HepG2 (cell line): ENCODE measurements around the gene ENTPD5. TPM values are rescaled to one million over a fixed set of nuclear protein-coding genes. Genes with fewer than 3 reads are reported as not detected.

ENCODE experiments used
- ATAC-seq: fragments of 200-7000 bp; cut with Tn5 transposase; 3 replicates; pipeline ENCODE4 v1.9.1; 2020; ENCODE audit warnings: mild to moderate bottlenecking, moderate library complexity
- BruUV-seq: library from RNA; stranded (reverse); fragments of 400-500 nt; replicated peaks from 2 replicates; lab custom pipeline; 2021; lab: Mats Ljungman, UMichigan
- CTCF ChIA-PET: fragments of 300-600 bp; formaldehyde crosslinking; extraction: SDS; loops from one replicate; lab custom pipeline; 2021; ENCODE audit warnings: low total read pairs, inconsistent platforms, low intra/inter-chr PET ratio; lab: Yijun Ruan, JAX
- POLR2A ChIA-PET: fragments of 350-600 bp; sonication (Branson Sonifier 250); formaldehyde crosslinking; loops from one replicate; lab custom pipeline; 2020; ENCODE audit warnings: antibody characterized with exemption, inconsistent platforms; lab: Yijun Ruan, JAX
- DNase-seq: peaks from one replicate; pipeline ENCODE4 v3.0.0-alpha.2; 2015; ENCODE audit warnings: low spot score
- FAIRE-seq: peaks from 3 replicates; lab custom pipeline; 2011; peaks lifted over from hg19 to GRCh38; lab: Jason Lieb, UNC
- H2AFZ ChIP-seq: one replicate; pipeline ENCODE4 v1.6.1; 2011; ENCODE audit warnings: low read length, inconsistent platforms
- H3K27ac ChIP-seq: fragments of 300-600 bp; 3 replicates; pipeline ENCODE4 v1.8.0; 2011; ENCODE audit warnings: mixed run types, mild to moderate bottlenecking, mixed read lengths, low read length, inconsistent platforms; ENCODE audit not compliant: insufficient read depth; ENCODE audit errors: extremely low read length
- H3K27me3 ChIP-seq, 2 experiments: fragments of 200-600 bp in 1 of 2; 2 replicates in 1 of 2; 3 replicates in 1 of 2; pipeline versions ENCODE4 v1.6.0 to v1.8.0; 2011; ENCODE audit warnings: low read length in 2 of 2, mild to moderate bottlenecking in 2 of 2, moderate library complexity in 2 of 2, inconsistent platforms in 1 of 2; ENCODE audit not compliant: insufficient read depth in 2 of 2, control insufficient read depth in 1 of 2
- H3K36me3 ChIP-seq, 2 experiments: fragments of 200-600 bp in 1 of 2; replicated peaks in 1 of 2; 2 replicates in 1 of 2; 3 replicates in 1 of 2; pipeline versions ENCODE4 v1.5.1 to v1.8.0; 2011; ENCODE audit warnings: low read length in 2 of 2, inconsistent platforms in 1 of 2; ENCODE audit not compliant: insufficient read depth in 2 of 2, control insufficient read depth in 1 of 2
- H3K4me1 ChIP-seq: 2 replicates; pipeline ENCODE4 v1.5.1; 2012; ENCODE audit warnings: low read length, inconsistent platforms; ENCODE audit not compliant: insufficient read depth
- H3K4me2 ChIP-seq: 2 replicates; pipeline ENCODE4 v1.6.0; 2011; ENCODE audit warnings: low read depth, low read length, inconsistent platforms
- H3K4me3 ChIP-seq, 3 experiments: fragments of 200-600 bp in 1 of 3; sonication (generic), shearing (Covaris generic) in 1 of 3; replicated peaks in 1 of 3; 2 replicates each; pipeline ENCODE4 v1.5.1; 2011 to 2016; ENCODE audit warnings: low read length in 3 of 3, inconsistent platforms in 2 of 3, low read depth in 2 of 3, mild to moderate bottlenecking in 2 of 3, control low read depth in 1 of 3, mixed read lengths in 1 of 3; ENCODE audit not compliant: insufficient read depth in 1 of 3
- H3K79me2 ChIP-seq: one replicate; pipeline ENCODE4 v1.6.1; 2011; ENCODE audit warnings: low read length, inconsistent platforms; ENCODE audit not compliant: insufficient read depth
- H3K9ac ChIP-seq: 2 replicates; pipeline ENCODE4 v1.6.0; 2011; ENCODE audit warnings: mild to moderate bottlenecking, low read depth, low read length, inconsistent platforms; ENCODE audit not compliant: insufficient read depth
- H3K9me3 ChIP-seq: 2 replicates; pipeline ENCODE4 v1.5.1; 2012; ENCODE audit warnings: mild to moderate bottlenecking, low read length
- H4K20me1 ChIP-seq: 2 replicates; pipeline ENCODE4 v1.6.0; 2011; ENCODE audit warnings: inconsistent platforms, mild to moderate bottlenecking, low read length, moderate library complexity; ENCODE audit not compliant: insufficient read depth
- GTF2F1 ChIP-seq: fragments of 150-350 bp; IDR thresholded peaks from 2 replicates; pipeline ENCODE4 v1.6.1; 2014; ENCODE audit warnings: low read length
- MIER2 ChIP-seq: IDR thresholded peaks from 2 replicates; pipeline ENCODE4 v1.6.1; 2016; ENCODE audit warnings: missing biosample characterization, missing genetic modification reagents
- ZBTB10 ChIP-seq: sonication (generic); formaldehyde crosslinking; IDR thresholded peaks from 2 replicates; pipeline ENCODE4 v1.4.0; 2020; ENCODE audit warnings: missing genetic modification reagents, borderline replicate concordance
- ZNF18 ChIP-seq: sonication (generic); formaldehyde crosslinking; IDR thresholded peaks from 2 replicates; pipeline ENCODE4 v1.8.0; 2022; ENCODE audit warnings: mild to moderate bottlenecking, missing genetic modification reagents; ENCODE audit not compliant: insufficient replicate concordance
- ZNF788 ChIP-seq: sonication (generic); formaldehyde crosslinking; IDR thresholded peaks from 2 replicates; pipeline ENCODE4 v1.5.0; 2020; ENCODE audit warnings: mild to moderate bottlenecking, missing genetic modification reagents, borderline replicate concordance
- ZNF883 ChIP-seq: sonication (generic); formaldehyde crosslinking; IDR thresholded peaks from 2 replicates; pipeline ENCODE4 v1.5.1; 2020; ENCODE audit warnings: mild to moderate bottlenecking, missing genetic modification reagents; ENCODE audit errors: not compliant biosample characterization
- WGBS: methylation state at CpG from one replicate; pipeline ENCODE4 v1.1.6; 2017; ENCODE audit warnings: low lambda C conversion rate; 5-methylcytosine and 5-hydroxymethylcytosine counted together
- in situ Hi-C: cut with HindIII; loops from 2 replicates; pipeline ENCODE4 v1.10.0; 2017; ENCODE audit warnings: low pct_unique_long_range_greater_than_20kb; ENCODE audit not compliant: extremely low pct_ligation_motif_present
- intact Hi-C: fragments of 100-400 bp; cut with micrococcal nuclease; formaldehyde crosslinking; loops from one replicate; pipeline ENCODE4 v1.10.0; 2022; ENCODE audit not compliant: unreplicated experiment
- polyA plus RNA-seq, 8 experiments: library from polyadenylated mRNA; depleted of rRNA in 3 of 8; stranded (reverse) in 7 of 8; unstranded in 1 of 8; fragments of >200 nt; fragmentation: Illumina TruSeq in 4 of 8; extraction: Trizol in 4 of 8; gene quantifications; 2 replicates each; pipeline versions ENCODE4 v1.2.1 to v1.2.3, GENCODE V29; 2011 to 2016; ENCODE audit warnings: low read depth in 4 of 8, missing spikeins in 1 of 8, mixed read lengths in 1 of 8; ENCODE audit not compliant: insufficient read depth in 1 of 8
- total RNA-seq, 5 experiments: library from RNA; depleted of rRNA; stranded (reverse); fragments of >200 nt; fragmentation: Illumina TruSeq; extraction: Trizol; gene quantifications; 2 replicates each; pipeline ENCODE4 v1.2.3, GENCODE V29; 2016; ENCODE audit warnings: low read depth in 1 of 5

ENTPD5 gene
- total and polyA plus RNA-seq, 2 of the 13 experiments (the other 11 are each of a cell fraction or from before 2014, with no cell fraction given): 33.8 to 43.3 TPM

- H3K9me3 ChIP-seq: no peaks in the 10 kb centered on the region
- no peaks in the 10 kb centered on the region for H3K4me1 ChIP-seq
- in situ Hi-C loops: no loop called here
- H3K36me3 ChIP-seq: peaks cover 35 to 80% of the 10 kb centered on the region in 2 experiments
- no peaks in the 10 kb centered on the region for H3K27me3 ChIP-seq
- H4K20me1 ChIP-seq: no peaks in the 10 kb centered on the region
- POLR2A ChIA-PET: no interaction called here
- H3K79me2 ChIP-seq: no peaks in the 10 kb centered on the region
- no TSS peak for BruUV-seq
- intact Hi-C loops: no loop called here
- WGBS: 80% methylated on average over 1 of the region's 2 CpGs
- CTCF ChIA-PET: no interaction called here
- no peak overlapping the region for H2AFZ ChIP-seq
- H3K4me3 ChIP-seq: no peak overlapping the region
- H3K27ac ChIP-seq: no peak overlapping the region
- no peak for ATAC-seq
- no peak for TF ChIP-seq MIER2
- no peak for TF ChIP-seq ZNF18 (CRISPR knock-in tag)
- TF ChIP-seq ZNF788 (CRISPR knock-in tag): no peak
- no peak for TF ChIP-seq ZBTB10 (CRISPR knock-in tag)
- no peak for TF ChIP-seq ZNF883 (CRISPR knock-in tag)
- no peak for TF ChIP-seq GTF2F1
- TF ChIP-seq, all 625 proteins: peak for 0
- Histone ChIP-seq H3K9ac (no peak overlapping the region), H3K4me2 (no peak overlapping the region)
- FAIRE-seq (no peak), DNase-seq (no peak)
These were observed 50.2 kb downstream of the ENTPD5 start for GRCh38 chr14:73968885-73969284.
